Sciatic nerve (tissue), 2 donors: ENCODE measurements around the gene P2RX7. TPM values are rescaled to one million over a fixed set of nuclear protein-coding genes. Genes with fewer than 3 reads are reported as not detected.
"Not testable (repeated sequence)": the region's sequence is repeated elsewhere in the genome, so short reads cannot be mapped to it uniquely, and the experiment has no call there.

Experiments used
- ATAC-seq: fragments of 200-7000 bp; cut with Tn5 transposase; one replicate; pipeline ENCODE4 v1.9.1; 2020; ENCODE audit warnings: mild to moderate bottlenecking, moderate library complexity
- DNase-seq: peaks from one replicate; pipeline ENCODE4 v3.0.0-alpha.2; 2020; ENCODE audit warnings: low spot score
- intact Hi-C: fragments of 100-400 bp; cut with DNase I; formaldehyde crosslinking; loops from one replicate; pipeline ENCODE4 v1.14.2; 2022
- total RNA-seq: library from RNA; stranded (reverse); fragmentation: NEBNext Ultra II Directional; extraction: Animal tissue kit (Norgen Biotek cat#: 25700); gene quantifications from one replicate; pipeline ENCODE4 v1.2.1, GENCODE V29; 2021
- donor health status: DM: no; HTN: no; CAD: no.
- donor health status: DM: no; HTN: no; CAD: no.

P2RX7 gene
- total RNA-seq, 1 donor from 2014 or later: 24.5 TPM

GRCh38 chr12:121189131-121189530 lies 56.5 kb downstream of the P2RX7 start:
- no peak for DNase-seq
- no peak for ATAC-seq
- intact Hi-C loops: no loop called here

- no peak for DNase-seq
- intact Hi-C loops: no loop called here
- no peak for ATAC-seq
Observed at GRCh38 chr12:121189619-121190155, 57.0 kb downstream of the P2RX7 start.

- no peak for DNase-seq
- peak; percentile 68 for ATAC-seq
- intact Hi-C loops: no loop called here
Observed at GRCh38 chr12:121190523-121191031, 57.9 kb downstream of the P2RX7 start.

DNA sequence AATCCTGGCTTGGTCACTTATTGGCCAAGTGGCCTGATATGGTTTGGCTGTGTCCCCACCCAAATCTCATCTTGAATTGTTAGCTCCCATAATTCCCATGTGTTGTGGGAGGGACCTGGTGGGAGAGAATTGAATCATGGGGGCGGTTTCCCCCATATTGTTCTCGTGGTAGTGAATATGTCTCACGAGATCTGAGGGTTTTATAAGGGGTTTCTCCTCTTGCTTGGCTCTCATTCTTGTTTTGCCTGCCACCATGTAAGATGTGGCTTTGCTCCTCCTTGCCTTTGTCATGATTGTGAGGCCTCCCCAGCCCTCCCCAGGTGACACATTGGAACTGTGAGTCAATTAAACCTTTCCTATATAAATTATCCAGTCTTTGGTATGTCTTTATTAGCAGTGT lies 58.5 kb downstream of the P2RX7 start:
- ATAC-seq (no peak), DNase-seq (no peak)
- intact Hi-C loops: no loop called here

- intact Hi-C loops: no loop called here
- ATAC-seq (peak; percentile 81), DNase-seq (no peak)
Observed at GRCh38 chr12:121196902-121197301, 64.2 kb downstream of the P2RX7 start.

DNA sequence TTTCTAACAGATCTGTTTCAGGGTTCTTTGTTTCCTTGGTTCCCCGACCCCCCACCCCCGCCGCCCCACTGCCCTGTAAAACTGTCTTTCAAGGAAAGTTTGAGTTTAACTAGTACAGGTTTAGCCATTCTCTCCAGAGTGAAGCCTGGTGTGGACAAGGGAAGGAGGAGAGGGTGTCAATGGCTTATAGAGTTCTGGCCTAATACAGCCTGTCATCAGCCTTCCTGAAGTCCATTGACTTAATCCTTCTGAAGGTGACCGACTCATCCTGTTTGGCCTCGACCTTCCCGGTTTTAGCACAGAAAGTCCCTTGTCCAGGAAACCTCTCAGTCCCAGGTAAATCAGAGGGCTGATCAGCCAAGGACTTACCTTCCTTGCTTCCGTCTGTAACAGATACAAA lies 66.3 kb downstream of the P2RX7 start:
- intact Hi-C loops: no loop called here
- ATAC-seq (no peak), DNase-seq (no peak)

DNA sequence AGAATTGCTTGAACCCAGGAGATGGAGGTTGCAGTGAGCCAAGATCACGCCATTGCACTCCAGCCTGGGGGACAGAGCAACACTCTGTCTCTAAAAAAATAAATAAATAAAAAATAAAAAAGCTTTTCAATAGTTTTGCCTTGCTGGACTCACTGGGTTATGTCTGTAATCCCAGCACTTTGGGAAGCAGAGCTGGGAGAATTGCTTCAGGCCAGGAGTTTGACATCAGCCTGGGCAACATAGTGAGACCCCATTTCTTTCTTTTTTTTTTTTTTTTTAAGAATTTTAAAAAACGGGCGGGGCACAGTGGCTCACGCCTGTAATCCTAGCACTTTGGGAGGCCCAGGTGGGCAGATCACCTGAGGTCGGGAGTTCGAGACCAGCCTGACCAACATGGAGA lies 68.5 kb downstream of the P2RX7 start:
- intact Hi-C loops: loop anchor here (5.0 kb wide), 1 partner anchor 54 kb away; no protein-coding TSS in a partner anchor
- not testable (repeated sequence) for DNase-seq, ATAC-seq

GRCh38 chr12:121202407-121203355 lies 70.0 kb downstream of the P2RX7 start:
- DNase-seq (no peak), ATAC-seq (no peak)
- intact Hi-C loops: loop anchor here (5.0 kb wide), 1 partner anchor 55 kb away; no protein-coding TSS in a partner anchor

DNA sequence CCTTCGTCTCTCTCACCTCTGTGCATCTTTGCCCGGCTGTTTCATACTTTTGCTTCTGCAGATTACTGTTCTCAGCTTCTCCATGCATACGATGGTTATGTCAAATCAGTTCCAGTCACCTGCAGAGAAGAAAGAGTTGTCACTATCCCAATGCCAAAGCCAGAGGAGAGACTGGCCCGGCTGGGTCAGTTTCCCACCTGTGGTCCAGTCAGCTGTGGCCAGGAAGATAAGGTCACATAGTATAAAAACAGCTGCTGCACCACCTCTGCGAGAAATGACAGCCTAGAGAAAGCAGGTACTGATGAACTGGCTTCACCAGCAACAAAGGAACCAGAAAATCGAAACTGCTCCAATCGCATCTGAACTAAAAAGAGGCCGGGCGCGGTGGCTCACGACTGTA lies 70.8 kb downstream of the P2RX7 start:
- ATAC-seq (no peak), DNase-seq (no peak)
- intact Hi-C loops: loop anchor here (5.0 kb wide), 1 partner anchor 56 kb away; no protein-coding TSS in a partner anchor

DNA sequence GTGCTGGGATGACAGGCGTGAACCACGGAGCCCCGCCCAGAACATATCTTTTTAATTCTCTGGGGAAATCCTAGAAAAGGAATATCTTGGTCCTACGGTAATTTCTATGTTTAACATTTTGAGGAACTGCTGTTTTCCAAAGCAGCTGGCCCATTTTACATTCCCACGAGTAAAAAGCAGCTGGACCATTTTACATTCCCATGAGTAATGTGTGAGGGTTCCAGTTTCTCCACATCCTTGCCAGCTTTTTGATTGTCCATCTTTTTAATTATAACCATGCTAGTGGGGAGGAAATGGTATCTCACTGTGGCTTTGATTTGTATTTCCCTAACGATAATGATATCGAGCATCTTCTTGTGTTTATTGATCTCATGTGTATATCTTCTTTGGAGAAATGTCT lies 72.8 kb downstream of the P2RX7 start:
- ATAC-seq (no peak), DNase-seq (no peak)
- intact Hi-C loops: no loop called here

DNA sequence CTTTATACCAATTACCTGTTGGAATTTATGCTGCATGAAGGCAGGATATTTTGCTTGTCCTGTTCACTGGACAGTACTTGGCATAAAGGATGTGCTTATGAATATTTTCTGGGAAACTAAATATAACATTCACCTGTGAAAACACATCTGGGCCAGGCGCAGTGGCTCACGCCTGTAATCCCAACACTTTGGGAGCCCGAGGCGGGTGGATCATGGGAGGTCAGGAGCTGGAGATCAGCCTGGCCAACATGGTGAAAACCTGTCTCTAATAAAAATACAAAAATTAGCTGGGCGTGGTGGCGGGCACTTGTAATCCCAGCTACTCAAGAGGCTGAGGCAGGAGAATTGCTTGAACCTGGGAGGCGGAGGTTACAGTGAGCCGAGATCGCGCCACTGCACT lies 75.9 kb downstream of the P2RX7 start:
- ATAC-seq, DNase-seq, intact Hi-C loops: not testable (repeated sequence)

- ATAC-seq: peak; percentile 21
- intact Hi-C loops: no loop called here
- no peak for DNase-seq
Observed at GRCh38 chr12:121209221-121209620, 76.5 kb downstream of the P2RX7 start.

DNA sequence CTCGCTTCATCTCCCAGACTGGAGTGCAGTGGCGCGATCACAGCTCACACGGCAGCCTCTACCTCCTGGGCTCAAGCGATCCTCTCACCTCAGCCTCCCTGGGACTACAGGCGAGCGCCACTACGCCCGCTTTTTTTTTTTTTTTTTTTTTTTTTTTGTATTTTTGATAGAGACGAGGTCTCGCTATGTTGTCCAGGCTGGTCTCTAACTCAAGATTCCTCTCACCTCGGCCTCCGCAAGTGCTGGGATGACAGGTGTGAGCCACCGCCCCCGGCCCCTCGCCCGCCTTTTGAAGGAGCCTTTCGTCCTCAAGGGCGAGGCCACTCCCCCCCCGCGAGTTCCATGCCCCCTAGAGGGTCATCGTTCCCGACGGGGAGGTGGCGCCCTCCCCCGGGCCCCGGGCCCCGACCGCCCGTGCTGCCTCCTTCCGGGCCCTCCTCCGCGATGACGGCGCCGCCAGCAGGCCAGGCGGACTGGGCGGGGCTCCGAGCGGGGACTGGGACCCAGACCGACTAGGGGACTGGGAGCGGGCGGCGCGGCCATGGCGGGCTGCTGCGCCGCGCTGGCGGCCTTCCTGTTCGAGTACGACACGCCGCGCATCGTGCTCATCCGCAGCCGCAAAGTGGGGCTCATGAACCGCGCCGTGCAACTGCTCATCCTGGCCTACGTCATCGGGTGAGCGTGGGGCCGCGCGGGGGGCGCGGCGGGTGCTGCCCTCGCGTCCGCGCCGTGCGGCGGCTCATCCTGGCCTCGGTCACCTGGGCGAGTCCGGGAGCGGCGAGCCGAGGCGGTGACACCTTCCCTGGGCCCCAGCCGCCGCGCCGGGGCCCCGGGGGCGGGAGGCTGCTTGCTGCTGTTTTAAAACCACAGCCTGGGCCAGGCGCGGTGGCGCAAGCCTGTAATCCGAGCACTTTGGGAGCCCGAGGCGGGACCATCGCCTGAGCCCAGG lies 77.2 kb downstream of the P2RX7 start, which contains the start of gene P2RX4:
TSS of gene P2RX4 (plus strand) at position 506 of the 949 bp plus-strand sequence. CDS start at position 542, 36 bp downstream.
- ATAC-seq (peak; percentile 92), DNase-seq (peak; percentile 92)
- intact Hi-C loops: no loop called here

DNA sequence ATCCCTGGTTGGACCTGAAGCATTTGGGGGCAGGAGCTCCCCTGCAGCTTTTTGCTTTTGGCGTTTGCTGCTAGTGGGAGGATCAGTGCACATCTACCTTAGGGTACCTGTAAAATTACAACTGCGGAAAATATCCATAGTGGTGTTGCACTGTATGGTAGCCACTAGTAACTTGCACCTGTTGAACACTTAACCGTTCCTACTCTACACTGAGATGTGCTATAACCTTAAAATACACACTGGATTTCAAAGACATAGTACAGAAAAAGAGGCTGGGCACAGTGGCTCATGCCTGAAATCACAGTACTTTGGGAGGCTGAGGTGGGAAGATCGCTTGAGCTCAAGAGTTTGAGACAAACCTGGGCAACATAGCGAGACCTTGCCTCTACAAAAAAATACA lies 80.2 kb downstream of the P2RX7 start:
- DNase-seq: no peak
- no peak for ATAC-seq
- intact Hi-C loops: no loop called here

- DNase-seq: no peak
- ATAC-seq: no peak
- intact Hi-C loops: no loop called here
Observed at GRCh38 chr12:121214166-121214777, 81.6 kb downstream of the P2RX7 start.

DNA sequence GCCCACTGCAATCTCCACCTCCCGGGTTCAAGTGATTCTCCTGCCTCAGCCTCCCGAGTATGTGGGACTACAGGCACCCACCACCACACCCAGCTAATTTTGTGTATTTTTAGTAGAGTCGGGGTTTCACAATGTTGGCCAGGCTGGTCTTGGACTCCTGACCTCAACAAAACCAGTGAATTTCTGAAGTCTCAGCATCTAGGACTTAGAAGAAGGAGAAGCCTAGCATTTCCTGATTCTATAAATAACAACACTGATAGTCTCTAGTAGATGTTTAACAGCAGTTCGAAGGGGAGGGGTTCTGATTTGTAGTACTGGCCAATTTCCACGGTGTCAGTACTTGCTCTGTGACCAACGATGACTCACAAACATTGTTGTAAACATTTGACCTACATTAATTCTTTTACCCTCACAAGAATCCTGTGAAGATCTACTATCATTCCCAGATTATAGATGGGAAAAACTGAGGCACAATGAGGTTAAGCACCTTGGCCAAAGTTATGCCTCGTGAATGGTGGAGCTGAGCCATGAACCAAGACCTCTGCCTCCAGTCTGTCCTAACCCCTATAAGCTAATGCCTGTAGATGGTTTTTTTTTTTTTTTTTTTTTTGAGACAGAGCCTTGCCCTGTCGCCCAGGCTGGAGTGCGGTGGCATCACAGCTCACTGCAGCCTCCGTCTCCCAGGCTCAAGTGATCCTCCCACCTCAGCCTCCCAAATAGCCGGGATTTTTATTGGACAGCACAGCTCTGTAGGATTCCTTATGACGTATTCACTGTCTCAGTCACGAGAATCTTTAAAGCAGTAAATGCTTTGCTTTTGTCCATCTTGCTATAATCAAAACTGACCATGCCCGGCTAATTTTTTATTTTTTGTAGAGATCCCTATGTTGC lies 82.4 kb downstream of the P2RX7 start:
- intact Hi-C loops: no loop called here
- ATAC-seq (peak; percentile 26), DNase-seq (no peak)

DNA sequence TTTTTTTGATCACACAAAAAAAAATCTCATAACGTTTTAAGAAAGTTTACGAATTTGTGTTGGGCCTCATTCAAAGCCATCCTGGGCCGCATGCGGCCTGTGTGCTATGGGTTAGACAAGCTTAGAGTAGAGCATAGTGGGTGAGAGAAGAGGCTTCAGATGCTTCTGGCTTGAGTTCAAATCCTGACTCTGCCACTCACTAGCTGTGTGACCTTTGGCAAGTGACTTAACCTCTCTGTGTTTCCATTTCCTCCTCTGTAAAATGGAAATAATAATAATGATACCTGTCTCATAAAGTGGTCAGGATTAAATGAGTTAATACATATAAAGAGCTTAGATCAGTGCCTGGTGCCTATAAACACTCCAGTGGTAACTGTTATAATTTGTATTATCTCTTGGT lies 83.4 kb downstream of the P2RX7 start:
- no peak for DNase-seq
- intact Hi-C loops: no loop called here
- no peak for ATAC-seq

DNA sequence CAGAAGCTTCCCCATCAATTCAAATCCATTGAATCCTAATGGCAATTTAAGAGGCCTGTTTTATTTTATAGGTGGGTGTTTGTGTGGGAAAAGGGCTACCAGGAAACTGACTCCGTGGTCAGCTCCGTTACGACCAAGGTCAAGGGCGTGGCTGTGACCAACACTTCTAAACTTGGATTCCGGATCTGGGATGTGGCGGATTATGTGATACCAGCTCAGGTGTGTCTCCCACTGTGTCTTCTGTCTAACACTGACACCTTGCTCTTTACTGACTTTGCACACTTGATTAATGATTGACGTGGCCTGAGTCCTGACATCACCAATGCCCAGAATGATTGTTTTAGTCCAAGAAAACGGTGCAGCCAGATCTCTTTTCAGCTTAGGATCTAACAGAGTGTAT lies 84.4 kb downstream of the P2RX7 start:
- intact Hi-C loops: no loop called here
- DNase-seq (no peak), ATAC-seq (no peak)
